Endodermal cell (in vitro differentiated cells): Measurements from ENCODE around the gene CBLN3. TPM values are rescaled to one million over a fixed set of nuclear protein-coding genes. Genes with fewer than 3 reads are reported as not detected.
A peak's percentile ranks its signal among the peaks of the same experiment; 100 is the strongest.

Experiments used
- DNase-seq: peaks from one replicate; pipeline ENCODE4 v3.0.0-alpha.2; 2017
- H3K27ac ChIP-seq: 2 replicates; pipeline ENCODE4 v1.5.1; 2013; ENCODE audit warnings: mild to moderate bottlenecking, low read depth, low read length, moderate library complexity
- H3K27me3 ChIP-seq: 2 replicates; pipeline ENCODE4 v1.6.1; 2013; ENCODE audit warnings: mild to moderate bottlenecking, low read length, moderate library complexity; ENCODE audit not compliant: insufficient read depth, control insufficient read depth, poor library complexity, severe bottlenecking
- H3K36me3 ChIP-seq: 2 replicates; pipeline ENCODE4 v1.7.0; 2013; ENCODE audit warnings: mild to moderate bottlenecking, low read length, moderate library complexity; ENCODE audit not compliant: control insufficient read depth, insufficient read depth
- H3K4me1 ChIP-seq: one replicate; pipeline ENCODE4 v1.7.0; 2013; ENCODE audit warnings: low read length; ENCODE audit not compliant: control insufficient read depth, insufficient read depth
- H3K4me3 ChIP-seq: 2 replicates; pipeline ENCODE4 v1.5.1; 2013; ENCODE audit warnings: mild to moderate bottlenecking, low read length, moderate library complexity
- H3K9ac ChIP-seq: 2 replicates; pipeline ENCODE4 v1.6.1; 2013; ENCODE audit warnings: mild to moderate bottlenecking, low read length, moderate library complexity; ENCODE audit not compliant: poor library complexity, severe bottlenecking; ENCODE audit errors: extremely low read depth
- H3K9me3 ChIP-seq: 2 replicates; pipeline ENCODE4 v1.6.1; 2013; ENCODE audit warnings: mild to moderate bottlenecking, low read length, moderate library complexity; ENCODE audit not compliant: control insufficient read depth
- H3K27ac Mint-ChIP-seq: 2 replicates; pipeline ENCODE4 v1.8.0; 2020; ENCODE audit warnings: mixed read lengths
- H3K27me3 Mint-ChIP-seq: 2 replicates; pipeline ENCODE4 v1.8.0; 2021; ENCODE audit warnings: mild to moderate bottlenecking, mixed read lengths; ENCODE audit not compliant: insufficient read depth
- H3K36me3 Mint-ChIP-seq: 2 replicates; pipeline ENCODE4 v1.8.0; 2020; ENCODE audit warnings: low read depth, mixed read lengths
- H3K4me1 Mint-ChIP-seq: 2 replicates; pipeline ENCODE4 v1.8.0; 2020; ENCODE audit warnings: mixed read lengths
- H3K4me3 Mint-ChIP-seq: 2 replicates; pipeline ENCODE4 v1.8.0; 2020; ENCODE audit warnings: mild to moderate bottlenecking, moderate library complexity, mixed read lengths
- H3K9me3 Mint-ChIP-seq: 2 replicates; pipeline ENCODE4 v1.8.0; 2020; ENCODE audit warnings: mild to moderate bottlenecking, mixed read lengths
- WGBS, 2 experiments: methylation state at CpG; one replicate each; pipeline versions ENCODE4 v1.1.5 to v1.1.7; 2013; ENCODE audit warnings: missing lambda C conversion rate in 2 of 2, mixed read lengths in 1 of 2; ENCODE audit not compliant: insufficient coverage in 1 of 2, insufficient read length in 1 of 2; 5-methylcytosine and 5-hydroxymethylcytosine counted together
- total RNA-seq, 2 donors: library from RNA; stranded (reverse); fragmentation: NEBNext Ultra II Directional in 1 of 2; extraction: Animal tissue kit (Norgen Biotek cat#: 25700) in 1 of 2; gene quantifications; 2 replicates in 1 of 2; 3 replicates in 1 of 2; pipeline ENCODE4 v1.2.1, GENCODE V29; 2021
- TF ChIP-seq, protein P1 (sequence below): fragments of 200-600 bp; sonication (generic); conservative IDR thresholded peaks from 2 replicates; pipeline ENCODE4 v1.5.0; 2021; ENCODE audit warnings: antibody characterized with exemption, mild to moderate bottlenecking

Gene CBLN3
- total RNA-seq, 2 donors from 2014 or later, result 2.1 to 2.4 TPM

GRCh38 chr14:24426150-24426911 is 3.1 kb downstream of the CBLN3 start:
- no peak overlapping the region for H3K9ac ChIP-seq
- H3K36me3 Mint-ChIP-seq, result peaks cover under 1% of the 10 kb centered on the region
- H3K4me3 ChIP-seq, result no peak overlapping the region
- no peak for DNase-seq
- peak overlapping the region; percentile 69 for H3K27ac Mint-ChIP-seq
- H3K27ac ChIP-seq, result no peak overlapping the region
- no peaks in the 10 kb centered on the region for H3K9me3 Mint-ChIP-seq
- H3K36me3 ChIP-seq, result no peaks in the 10 kb centered on the region
- no peak overlapping the region for H3K4me3 Mint-ChIP-seq
- H3K27me3 ChIP-seq, result peaks cover 14% of the 10 kb centered on the region
- H3K27me3 Mint-ChIP-seq, result peaks cover 6% of the 10 kb centered on the region
- H3K9me3 ChIP-seq, result no peaks in the 10 kb centered on the region
- no peaks in the 10 kb centered on the region for H3K4me1 ChIP-seq
- H3K4me1 Mint-ChIP-seq, result peaks cover 19% of the 10 kb centered on the region
- TF ChIP-seq, protein P1, sequence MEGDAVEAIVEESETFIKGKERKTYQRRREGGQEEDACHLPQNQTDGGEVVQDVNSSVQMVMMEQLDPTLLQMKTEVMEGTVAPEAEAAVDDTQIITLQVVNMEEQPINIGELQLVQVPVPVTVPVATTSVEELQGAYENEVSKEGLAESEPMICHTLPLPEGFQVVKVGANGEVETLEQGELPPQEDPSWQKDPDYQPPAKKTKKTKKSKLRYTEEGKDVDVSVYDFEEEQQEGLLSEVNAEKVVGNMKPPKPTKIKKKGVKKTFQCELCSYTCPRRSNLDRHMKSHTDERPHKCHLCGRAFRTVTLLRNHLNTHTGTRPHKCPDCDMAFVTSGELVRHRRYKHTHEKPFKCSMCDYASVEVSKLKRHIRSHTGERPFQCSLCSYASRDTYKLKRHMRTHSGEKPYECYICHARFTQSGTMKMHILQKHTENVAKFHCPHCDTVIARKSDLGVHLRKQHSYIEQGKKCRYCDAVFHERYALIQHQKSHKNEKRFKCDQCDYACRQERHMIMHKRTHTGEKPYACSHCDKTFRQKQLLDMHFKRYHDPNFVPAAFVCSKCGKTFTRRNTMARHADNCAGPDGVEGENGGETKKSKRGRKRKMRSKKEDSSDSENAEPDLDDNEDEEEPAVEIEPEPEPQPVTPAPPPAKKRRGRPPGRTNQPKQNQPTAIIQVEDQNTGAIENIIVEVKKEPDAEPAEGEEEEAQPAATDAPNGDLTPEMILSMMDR, result no peak
- 84% methylated on average over 2 of the region's 2 CpGs; no CpG with 5 or more reads in 1 of the 2 experiments for WGBS, 2 experiments

- TF ChIP-seq, protein P1, result no peak
- Histone ChIP-seq H3K4me3 (no peak overlapping the region), H3K9ac (no peak overlapping the region), H3K27ac (no peak overlapping the region), H3K4me1 (no peaks in the 10 kb centered on the region), H3K9me3 (no peaks in the 10 kb centered on the region), H3K36me3 (no peaks in the 10 kb centered on the region), H3K27me3 (peaks cover 14% of the 10 kb centered on the region)
- no peak for DNase-seq
- 83 to 90% methylated on average over 3 of the region's 3 CpGs for WGBS, 2 experiments
- Mint-ChIP-seq H3K36me3 (no peaks in the 10 kb centered on the region), H3K9me3 (no peaks in the 10 kb centered on the region), H3K4me1 (peaks cover 14% of the 10 kb centered on the region), H3K27me3 (peaks cover 6% of the 10 kb centered on the region), H3K27ac (no peak overlapping the region), H3K4me3 (no peak overlapping the region)
Observed at GRCh38 chr14:24425704-24426103, 3.8 kb downstream of the CBLN3 start.

GRCh38 chr14:24422694-24423601 is 6.5 kb downstream of the CBLN3 start:
- Histone ChIP-seq H3K4me3 (no peak overlapping the region), H3K27ac (no peak overlapping the region), H3K9ac (no peak overlapping the region), H3K36me3 (no peaks in the 10 kb centered on the region), H3K4me1 (no peaks in the 10 kb centered on the region), H3K9me3 (no peaks in the 10 kb centered on the region), H3K27me3 (peaks cover 37% of the 10 kb centered on the region)
- Mint-ChIP-seq H3K27me3 (peaks cover 16% of the 10 kb centered on the region), H3K9me3 (no peaks in the 10 kb centered on the region), H3K4me3 (no peak overlapping the region), H3K36me3 (no peaks in the 10 kb centered on the region), H3K27ac (no peak overlapping the region), H3K4me1 (peaks cover 8% of the 10 kb centered on the region)
- DNase-seq, result no peak
- WGBS, 2 experiments, result 84 to 85% methylated on average over 11 to 12 of the region's 12 CpGs
- TF ChIP-seq, protein P1, result no peak
